ENCODE results near the gene BCR.
"Not testable (repeated sequence)": the region's sequence is repeated elsewhere in the genome, so short reads cannot be mapped to it uniquely, and the experiment has no call there.

DNA sequence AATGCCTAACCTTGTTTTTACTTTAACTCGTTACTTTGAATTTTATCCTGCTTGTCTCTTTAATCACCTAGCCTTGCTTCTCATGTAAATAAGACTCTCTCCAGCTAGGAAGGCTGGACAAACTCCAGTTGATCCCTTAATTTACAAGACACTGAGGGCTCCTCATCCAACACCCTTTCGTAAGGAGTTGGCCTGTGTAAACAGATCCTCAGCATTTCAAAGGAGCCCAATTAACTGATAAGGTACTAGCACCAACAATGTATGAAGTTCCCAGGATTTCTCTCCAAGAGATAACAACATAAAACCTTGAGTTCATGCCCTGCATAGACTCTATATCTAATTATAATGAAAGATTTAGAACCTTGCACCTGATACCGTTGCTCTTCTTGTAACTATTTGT is 186.9 kb downstream of the BCR start:
- TF ChIP-seq EZH2 (conservative IDR thresholded peaks at IDR 0.05; ENCODE audit: low read depth, low read length); CAMTA2 (CRISPR knock-in tag; IDR thresholded peaks at IDR 0.05; ENCODE audit: borderline replicate concordance); MXI1 (IDR thresholded peaks at IDR 0.05; ENCODE audit: borderline replicate concordance, low read depth, low read length); ZNF431 (CRISPR knock-in tag; IDR thresholded peaks at IDR 0.05; ENCODE audit: borderline replicate concordance, low read depth); ZNF274 (CRISPR knock-in tag; IDR thresholded peaks at IDR 0.05); THAP11 (CRISPR knock-in tag; IDR thresholded peaks at IDR 0.05); ZNF264 (CRISPR knock-in tag; IDR thresholded peaks at IDR 0.05); ZNF143 (CRISPR knock-in tag; IDR thresholded peaks at IDR 0.05); POLR2AphosphoS2 (IDR thresholded peaks at IDR 0.05; ENCODE audit: low read depth, low read length); U2AF1 (optimal IDR thresholded peaks at IDR 0.05; ENCODE audit: low read depth, low read length): not testable (repeated sequence)
- TF ChIP-seq, protein P1, sequence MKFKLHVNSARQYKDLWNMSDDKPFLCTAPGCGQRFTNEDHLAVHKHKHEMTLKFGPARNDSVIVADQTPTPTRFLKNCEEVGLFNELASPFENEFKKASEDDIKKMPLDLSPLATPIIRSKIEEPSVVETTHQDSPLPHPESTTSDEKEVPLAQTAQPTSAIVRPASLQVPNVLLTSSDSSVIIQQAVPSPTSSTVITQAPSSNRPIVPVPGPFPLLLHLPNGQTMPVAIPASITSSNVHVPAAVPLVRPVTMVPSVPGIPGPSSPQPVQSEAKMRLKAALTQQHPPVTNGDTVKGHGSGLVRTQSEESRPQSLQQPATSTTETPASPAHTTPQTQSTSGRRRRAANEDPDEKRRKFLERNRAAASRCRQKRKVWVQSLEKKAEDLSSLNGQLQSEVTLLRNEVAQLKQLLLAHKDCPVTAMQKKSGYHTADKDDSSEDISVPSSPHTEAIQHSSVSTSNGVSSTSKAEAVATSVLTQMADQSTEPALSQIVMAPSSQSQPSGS (CRISPR knock-in tag; IDR thresholded peaks at IDR 0.05), result not testable (repeated sequence)
- TF ChIP-seq, protein P2, sequence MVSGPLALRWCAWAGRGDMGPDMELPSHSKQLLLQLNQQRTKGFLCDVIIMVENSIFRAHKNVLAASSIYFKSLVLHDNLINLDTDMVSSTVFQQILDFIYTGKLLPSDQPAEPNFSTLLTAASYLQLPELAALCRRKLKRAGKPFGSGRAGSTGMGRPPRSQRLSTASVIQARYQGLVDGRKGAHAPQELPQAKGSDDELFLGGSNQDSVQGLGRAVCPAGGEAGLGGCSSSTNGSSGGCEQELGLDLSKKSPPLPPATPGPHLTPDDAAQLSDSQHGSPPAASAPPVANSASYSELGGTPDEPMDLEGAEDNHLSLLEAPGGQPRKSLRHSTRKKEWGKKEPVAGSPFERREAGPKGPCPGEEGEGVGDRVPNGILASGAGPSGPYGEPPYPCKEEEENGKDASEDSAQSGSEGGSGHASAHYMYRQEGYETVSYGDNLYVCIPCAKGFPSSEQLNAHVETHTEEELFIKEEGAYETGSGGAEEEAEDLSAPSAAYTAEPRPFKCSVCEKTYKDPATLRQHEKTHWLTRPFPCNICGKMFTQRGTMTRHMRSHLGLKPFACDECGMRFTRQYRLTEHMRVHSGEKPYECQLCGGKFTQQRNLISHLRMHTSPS (CRISPR knock-in tag; IDR thresholded peaks at IDR 0.05; ENCODE audit: low read depth), result not testable (repeated sequence)
- TF ChIP-seq, protein P3, sequence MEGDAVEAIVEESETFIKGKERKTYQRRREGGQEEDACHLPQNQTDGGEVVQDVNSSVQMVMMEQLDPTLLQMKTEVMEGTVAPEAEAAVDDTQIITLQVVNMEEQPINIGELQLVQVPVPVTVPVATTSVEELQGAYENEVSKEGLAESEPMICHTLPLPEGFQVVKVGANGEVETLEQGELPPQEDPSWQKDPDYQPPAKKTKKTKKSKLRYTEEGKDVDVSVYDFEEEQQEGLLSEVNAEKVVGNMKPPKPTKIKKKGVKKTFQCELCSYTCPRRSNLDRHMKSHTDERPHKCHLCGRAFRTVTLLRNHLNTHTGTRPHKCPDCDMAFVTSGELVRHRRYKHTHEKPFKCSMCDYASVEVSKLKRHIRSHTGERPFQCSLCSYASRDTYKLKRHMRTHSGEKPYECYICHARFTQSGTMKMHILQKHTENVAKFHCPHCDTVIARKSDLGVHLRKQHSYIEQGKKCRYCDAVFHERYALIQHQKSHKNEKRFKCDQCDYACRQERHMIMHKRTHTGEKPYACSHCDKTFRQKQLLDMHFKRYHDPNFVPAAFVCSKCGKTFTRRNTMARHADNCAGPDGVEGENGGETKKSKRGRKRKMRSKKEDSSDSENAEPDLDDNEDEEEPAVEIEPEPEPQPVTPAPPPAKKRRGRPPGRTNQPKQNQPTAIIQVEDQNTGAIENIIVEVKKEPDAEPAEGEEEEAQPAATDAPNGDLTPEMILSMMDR (CRISPR knock-in tag; IDR thresholded peaks at IDR 0.05), result not testable (repeated sequence)
